GM12892 (cell line): Measurements from ENCODE around the gene SNPH.

Experiments used
- POLR2A ChIP-seq: IDR thresholded peaks from 2 replicates; pipeline ENCODE4 v1.6.1; 2011; ENCODE audit warnings: low read depth, low read length, control low read depth
- POLR2AphosphoS5 ChIP-seq: IDR thresholded peaks from 2 replicates; pipeline ENCODE4 v1.6.1; 2011; ENCODE audit warnings: low read depth, low read length, control low read depth
- TAF1 ChIP-seq: IDR thresholded peaks from 2 replicates; pipeline ENCODE4 v1.6.1; 2011; ENCODE audit warnings: low read depth, mild to moderate bottlenecking, control low read depth, low read length, borderline replicate concordance

DNA sequence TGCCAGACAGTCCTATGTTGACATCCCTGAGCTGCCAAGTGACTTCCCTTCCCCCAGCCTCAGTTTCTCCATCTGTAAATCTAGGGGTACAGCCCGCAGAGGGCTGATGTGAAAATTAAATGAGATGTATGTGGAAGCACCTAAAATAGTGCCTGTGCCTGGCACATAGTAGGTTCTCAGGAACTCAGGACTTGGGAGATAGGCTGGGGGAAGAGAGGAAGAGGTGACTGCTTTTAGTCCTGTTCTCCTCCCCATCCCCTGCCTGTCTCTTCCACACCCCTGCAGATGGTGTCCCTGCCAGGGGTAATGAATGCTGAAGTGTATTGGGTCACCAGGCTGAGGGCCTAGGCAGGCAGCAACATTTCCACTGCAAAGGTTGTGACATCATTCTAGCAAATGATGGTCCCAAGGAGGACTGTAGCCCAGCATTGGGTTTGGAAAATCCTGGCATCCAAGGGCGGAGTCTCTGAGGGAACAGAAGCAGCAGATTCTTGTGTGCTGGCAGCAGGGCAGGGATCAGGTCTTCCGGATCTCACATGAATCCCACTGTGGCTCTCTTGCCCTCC is 1.8 kb downstream of the SNPH start:
- TF ChIP-seq POLR2A (no peak), TAF1 (no peak), POLR2AphosphoS5 (no peak)
